A549 (cell line): ENCODE measurements around the gene MERTK. TPM values are rescaled to one million over a fixed set of nuclear protein-coding genes. Genes with fewer than 3 reads are reported as not detected.

Experiments used
- ATAC-seq, 2 experiments: fragments of 200-7000 bp in 1 of 2; fragments of >200 bp in 1 of 2; cut with Nextera tagmentation in 1 of 2; cut with Tn5 transposase in 1 of 2; 3 replicates each; pipeline versions ENCODE4 v1.8.0 to v1.9.1; 2018 to 2020; ENCODE audit warnings: mild to moderate bottlenecking in 1 of 2, moderate library complexity in 1 of 2
- CTCF ChIA-PET: fragments of 300-600 bp; sonication (Branson Sonifier 250); formaldehyde crosslinking; extraction: SDS; loops from one replicate; lab custom pipeline; 2021; ENCODE audit warnings: antibody characterized with exemption, inconsistent platforms; lab: Yijun Ruan, JAX
- POLR2A ChIA-PET: fragments of 350-600 bp; formaldehyde crosslinking; extraction: SDS; loops from one replicate; lab custom pipeline; 2021; ENCODE audit warnings: antibody characterized with exemption, inconsistent platforms; lab: Yijun Ruan, JAX
- DNase-seq, 2 experiments: peaks; one replicate each; pipeline versions ENCODE4 v3.0.0 to v3.0.0-alpha.2; 2011 to 2016; ENCODE audit warnings: low read depth in 1 of 2, low spot score in 1 of 2
- FAIRE-seq: peaks from 2 replicates; lab custom pipeline; 2011; peaks lifted over from hg19 to GRCh38; lab: Jason Lieb, UNC
- H3K27ac ChIP-seq, 2 experiments: fragments of >200 bp; sonication (Bioruptor Twin); formaldehyde crosslinking; 3 replicates each; pipeline ENCODE4 v1.5.1; 2016 to 2017
- H3K4me1 ChIP-seq: fragments of >200 bp; sonication (Bioruptor Twin); formaldehyde crosslinking; 3 replicates; pipeline ENCODE4 v1.6.1; 2016
- H3K4me2 ChIP-seq: fragments of >200 bp; sonication (Bioruptor Twin); formaldehyde crosslinking; 3 replicates; pipeline ENCODE4 v1.6.1; 2016
- H3K4me3 ChIP-seq: fragments of >200 bp; sonication (Bioruptor Twin); formaldehyde crosslinking; 3 replicates; pipeline ENCODE4 v1.5.1; 2016
- H3K9me3 ChIP-seq: fragments of >200 bp; sonication (Bioruptor Twin); formaldehyde crosslinking; 3 replicates; pipeline ENCODE4 v1.6.1; 2016
- ELK1 ChIP-seq: fragments of 150-350 bp; IDR thresholded peaks from 2 replicates; pipeline ENCODE4 v1.6.1; 2014; ENCODE audit warnings: low read depth, mild to moderate bottlenecking, low read length
- EP300 ChIP-seq, 2 experiments: fragments of >200 bp; sonication (Bioruptor Twin); formaldehyde crosslinking; IDR thresholded peaks; 2 replicates in 1 of 2; 3 replicates in 1 of 2; pipeline ENCODE4 v1.6.1; 2016 to 2017
- FOSB ChIP-seq: fragments of 250-450 bp; sonication (Bioruptor Pico); IDR thresholded peaks from 2 replicates; pipeline ENCODE4 v1.5.0; 2020; ENCODE audit warnings: mild to moderate bottlenecking, moderate library complexity
- GATA3 ChIP-seq: IDR thresholded peaks from 2 replicates; pipeline ENCODE4 v1.6.1; 2012; ENCODE audit warnings: borderline replicate concordance
- HOXB5 ChIP-seq: fragments of 250-450 bp; sonication (Bioruptor Pico); IDR thresholded peaks from 2 replicates; pipeline ENCODE4 v1.5.0; 2020; ENCODE audit warnings: mild to moderate bottlenecking, moderate library complexity
- POLR2A ChIP-seq: IDR thresholded peaks from 2 replicates; pipeline ENCODE4 v1.6.1; 2012; ENCODE audit warnings: mild to moderate bottlenecking, low read length
- RAD21 ChIP-seq, 2 experiments: fragments of >200 bp in 1 of 2; sonication (Bioruptor Twin) in 1 of 2; formaldehyde crosslinking in 1 of 2; IDR thresholded peaks in 1 of 2; conservative IDR thresholded peaks in 1 of 2; 2 replicates in 1 of 2; 3 replicates in 1 of 2; pipeline ENCODE4 v1.6.1; 2012 to 2018; ENCODE audit warnings: inconsistent platforms in 1 of 2
- WGBS: methylation state at CpG from one replicate; pipeline ENCODE4 v1.1.6; 2017; ENCODE audit errors: missing lambda C conversion rate; 5-methylcytosine and 5-hydroxymethylcytosine counted together
- polyA plus RNA-seq, 4 experiments: library from polyadenylated mRNA; depleted of rRNA in 3 of 4; stranded (reverse); fragments of >200 nt; fragmentation: RNase III in 1 of 4; extraction: RNeasy Plus Mini Kit Qiagen cat#74134 plus additional on column Dnase treatment in 1 of 4; gene quantifications; 2 replicates in 3 of 4; 3 replicates in 1 of 4; pipeline ENCODE4 v1.2.3, GENCODE V29; 2011 to 2017
- TF ChIP-seq, protein P1 (sequence below): fragments of 450-650 bp; IDR thresholded peaks from 2 replicates; pipeline ENCODE4 v1.6.1; 2014; ENCODE audit warnings: antibody characterized with exemption
- TF ChIP-seq, protein P2 (sequence below): fragments of 250-450 bp; sonication (Bioruptor Pico); IDR thresholded peaks from 2 replicates; pipeline ENCODE4 v1.5.0; 2021; ENCODE audit warnings: mild to moderate bottlenecking, moderate library complexity, borderline replicate concordance
- TF ChIP-seq, protein P3 (sequence below): IDR thresholded peaks from 2 replicates; pipeline ENCODE4 v1.6.1; 2012; ENCODE audit warnings: low read depth, borderline replicate concordance
- TF ChIP-seq, protein P4 (sequence below): fragments of 200-600 bp; sonication (generic); IDR thresholded peaks from 2 replicates; pipeline ENCODE4 v1.6.1; 2016; ENCODE audit warnings: antibody characterized with exemption, mild to moderate bottlenecking, moderate library complexity
- TF ChIP-seq, protein P5 (sequence below): IDR thresholded peaks from 2 replicates; pipeline ENCODE4 v1.6.1; 2012
- TF ChIP-seq, protein P6 (sequence below): IDR thresholded peaks from 2 replicates; pipeline ENCODE4 v1.6.1; 2012

The MERTK gene
- polyA plus RNA-seq, 2 of the 4 experiments (the other 2 are of a cell fraction), result 1.4 to 4.0 TPM

- TF ChIP-seq, protein P1, sequence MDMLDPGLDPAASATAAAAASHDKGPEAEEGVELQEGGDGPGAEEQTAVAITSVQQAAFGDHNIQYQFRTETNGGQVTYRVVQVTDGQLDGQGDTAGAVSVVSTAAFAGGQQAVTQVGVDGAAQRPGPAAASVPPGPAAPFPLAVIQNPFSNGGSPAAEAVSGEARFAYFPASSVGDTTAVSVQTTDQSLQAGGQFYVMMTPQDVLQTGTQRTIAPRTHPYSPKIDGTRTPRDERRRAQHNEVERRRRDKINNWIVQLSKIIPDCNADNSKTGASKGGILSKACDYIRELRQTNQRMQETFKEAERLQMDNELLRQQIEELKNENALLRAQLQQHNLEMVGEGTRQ, result no peak
- TF ChIP-seq GATA3 (no peak), FOSB (CRISPR knock-in tag) (no peak), POLR2A (no peak), EP300 (IDR thresholded peaks at IDR 0.05) (no peak), RAD21 (conservative IDR thresholded peaks at IDR 0.05 in 1 of 2, IDR thresholded peaks at IDR 0.05 in 1 of 2) (no peak), HOXB5 (no peak), ELK1 (no peak)
- TF ChIP-seq, protein P2, sequence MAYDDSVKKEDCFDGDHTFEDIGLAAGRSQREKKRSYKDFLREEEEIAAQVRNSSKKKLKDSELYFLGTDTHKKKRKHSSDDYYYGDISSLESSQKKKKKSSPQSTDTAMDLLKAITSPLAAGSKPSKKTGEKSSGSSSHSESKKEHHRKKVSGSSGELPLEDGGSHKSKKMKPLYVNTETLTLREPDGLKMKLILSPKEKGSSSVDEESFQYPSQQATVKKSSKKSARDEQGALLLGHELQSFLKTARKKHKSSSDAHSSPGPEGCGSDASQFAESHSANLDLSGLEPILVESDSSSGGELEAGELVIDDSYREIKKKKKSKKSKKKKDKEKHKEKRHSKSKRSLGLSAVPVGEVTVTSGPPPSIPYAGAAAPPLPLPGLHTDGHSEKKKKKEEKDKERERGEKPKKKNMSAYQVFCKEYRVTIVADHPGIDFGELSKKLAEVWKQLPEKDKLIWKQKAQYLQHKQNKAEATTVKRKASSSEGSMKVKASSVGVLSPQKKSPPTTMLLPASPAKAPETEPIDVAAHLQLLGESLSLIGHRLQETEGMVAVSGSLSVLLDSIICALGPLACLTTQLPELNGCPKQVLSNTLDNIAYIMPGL, result no peak
- TF ChIP-seq, protein P3, sequence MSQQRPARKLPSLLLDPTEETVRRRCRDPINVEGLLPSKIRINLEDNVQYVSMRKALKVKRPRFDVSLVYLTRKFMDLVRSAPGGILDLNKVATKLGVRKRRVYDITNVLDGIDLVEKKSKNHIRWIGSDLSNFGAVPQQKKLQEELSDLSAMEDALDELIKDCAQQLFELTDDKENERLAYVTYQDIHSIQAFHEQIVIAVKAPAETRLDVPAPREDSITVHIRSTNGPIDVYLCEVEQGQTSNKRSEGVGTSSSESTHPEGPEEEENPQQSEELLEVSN, result no peak
- TF ChIP-seq, protein P4, sequence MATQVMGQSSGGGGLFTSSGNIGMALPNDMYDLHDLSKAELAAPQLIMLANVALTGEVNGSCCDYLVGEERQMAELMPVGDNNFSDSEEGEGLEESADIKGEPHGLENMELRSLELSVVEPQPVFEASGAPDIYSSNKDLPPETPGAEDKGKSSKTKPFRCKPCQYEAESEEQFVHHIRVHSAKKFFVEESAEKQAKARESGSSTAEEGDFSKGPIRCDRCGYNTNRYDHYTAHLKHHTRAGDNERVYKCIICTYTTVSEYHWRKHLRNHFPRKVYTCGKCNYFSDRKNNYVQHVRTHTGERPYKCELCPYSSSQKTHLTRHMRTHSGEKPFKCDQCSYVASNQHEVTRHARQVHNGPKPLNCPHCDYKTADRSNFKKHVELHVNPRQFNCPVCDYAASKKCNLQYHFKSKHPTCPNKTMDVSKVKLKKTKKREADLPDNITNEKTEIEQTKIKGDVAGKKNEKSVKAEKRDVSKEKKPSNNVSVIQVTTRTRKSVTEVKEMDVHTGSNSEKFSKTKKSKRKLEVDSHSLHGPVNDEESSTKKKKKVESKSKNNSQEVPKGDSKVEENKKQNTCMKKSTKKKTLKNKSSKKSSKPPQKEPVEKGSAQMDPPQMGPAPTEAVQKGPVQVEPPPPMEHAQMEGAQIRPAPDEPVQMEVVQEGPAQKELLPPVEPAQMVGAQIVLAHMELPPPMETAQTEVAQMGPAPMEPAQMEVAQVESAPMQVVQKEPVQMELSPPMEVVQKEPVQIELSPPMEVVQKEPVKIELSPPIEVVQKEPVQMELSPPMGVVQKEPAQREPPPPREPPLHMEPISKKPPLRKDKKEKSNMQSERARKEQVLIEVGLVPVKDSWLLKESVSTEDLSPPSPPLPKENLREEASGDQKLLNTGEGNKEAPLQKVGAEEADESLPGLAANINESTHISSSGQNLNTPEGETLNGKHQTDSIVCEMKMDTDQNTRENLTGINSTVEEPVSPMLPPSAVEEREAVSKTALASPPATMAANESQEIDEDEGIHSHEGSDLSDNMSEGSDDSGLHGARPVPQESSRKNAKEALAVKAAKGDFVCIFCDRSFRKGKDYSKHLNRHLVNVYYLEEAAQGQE, result no peak
- TF ChIP-seq, protein P5, sequence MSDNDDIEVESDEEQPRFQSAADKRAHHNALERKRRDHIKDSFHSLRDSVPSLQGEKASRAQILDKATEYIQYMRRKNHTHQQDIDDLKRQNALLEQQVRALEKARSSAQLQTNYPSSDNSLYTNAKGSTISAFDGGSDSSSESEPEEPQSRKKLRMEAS, result no peak
- TF ChIP-seq, all 56 proteins: peak for 0
- WGBS, result 57% methylated on average over 2 of the region's 2 CpGs
- H3K4me1 ChIP-seq, result no peaks in the 10 kb centered on the region; the same call in 2 of the 3 replicates
Observed at GRCh38 chr2:111912547-111912946, 14.1 kb downstream of the MERTK start.

GRCh38 chr2:111917106-111917505 is 18.7 kb downstream of the MERTK start:
- CTCF ChIA-PET, result interaction anchor here (0.5 kb wide), 1 partner anchor 516 kb away, joined by 3 read pairs; the partner anchor contains the start of gene RGPD8
- Histone ChIP-seq H3K9me3 (no peaks in the 10 kb centered on the region), H3K4me3 (no peak overlapping the region), H3K4me2 (no peak overlapping the region), H3K27ac (no peak overlapping the region), H3K4me1 (no peaks in the 10 kb centered on the region)
- ATAC-seq, result no peak
- no peak for FAIRE-seq
- no peak for DNase-seq
- TF ChIP-seq, protein P6, sequence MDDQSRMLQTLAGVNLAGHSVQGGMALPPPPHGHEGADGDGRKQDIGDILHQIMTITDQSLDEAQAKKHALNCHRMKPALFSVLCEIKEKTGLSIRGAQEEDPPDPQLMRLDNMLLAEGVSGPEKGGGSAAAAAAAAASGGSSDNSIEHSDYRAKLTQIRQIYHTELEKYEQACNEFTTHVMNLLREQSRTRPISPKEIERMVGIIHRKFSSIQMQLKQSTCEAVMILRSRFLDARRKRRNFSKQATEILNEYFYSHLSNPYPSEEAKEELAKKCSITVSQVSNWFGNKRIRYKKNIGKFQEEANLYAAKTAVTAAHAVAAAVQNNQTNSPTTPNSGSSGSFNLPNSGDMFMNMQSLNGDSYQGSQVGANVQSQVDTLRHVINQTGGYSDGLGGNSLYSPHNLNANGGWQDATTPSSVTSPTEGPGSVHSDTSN, result no peak
- TF ChIP-seq, all 56 proteins: peak for 0
- POLR2A ChIA-PET, result no interaction called here
- WGBS, result 49% methylated on average over 3 of the region's 3 CpGs

More at GRCh38 chr2:111912547-111912946, 14.1 kb downstream of the MERTK start:
- H3K27ac ChIP-seq, result no peak overlapping the region
- FAIRE-seq (no peak), DNase-seq (no peak), ATAC-seq (no peak; a peak in 1 of 6 replicates)
- no peak overlapping the region for H3K4me3 ChIP-seq
- H3K4me2 ChIP-seq, result no peak overlapping the region
- ChIA-PET POLR2A (no interaction called here), CTCF (interaction anchor here (1.3 to 3.8 kb wide), 2 partner anchors 12 to 20 kb away, joined by 4 to 14 read pairs; no protein-coding TSS in a partner anchor)
- H3K9me3 ChIP-seq, result no peaks in the 10 kb centered on the region
